GM12865 (cell line): ENCODE data around the gene RPH3AL.
A peak's percentile ranks its signal among the peaks of the same experiment; 100 is the strongest.

Source experiments
- DNase-seq: peaks from one replicate; pipeline ENCODE4 v3.0.0; 2010; ENCODE audit warnings: low read depth
- H3K4me3 ChIP-seq: 2 replicates; pipeline ENCODE4 v1.5.1; 2011; ENCODE audit warnings: mild to moderate bottlenecking, low read depth, low read length, control low read depth
- CTCF ChIP-seq: IDR thresholded peaks from 2 replicates; pipeline ENCODE4 v1.5.1; 2011; ENCODE audit warnings: low read length, control low read depth, low read depth, inconsistent platforms; ENCODE audit not compliant: insufficient read depth; ENCODE audit errors: missing control alignments

Gene RPH3AL

GRCh38 chr17:313231-313630 is 39.4 kb downstream of the RPH3AL start:
- no peak for DNase-seq
- H3K4me3 ChIP-seq: no peak overlapping the region
- no peak for TF ChIP-seq CTCF

DNA sequence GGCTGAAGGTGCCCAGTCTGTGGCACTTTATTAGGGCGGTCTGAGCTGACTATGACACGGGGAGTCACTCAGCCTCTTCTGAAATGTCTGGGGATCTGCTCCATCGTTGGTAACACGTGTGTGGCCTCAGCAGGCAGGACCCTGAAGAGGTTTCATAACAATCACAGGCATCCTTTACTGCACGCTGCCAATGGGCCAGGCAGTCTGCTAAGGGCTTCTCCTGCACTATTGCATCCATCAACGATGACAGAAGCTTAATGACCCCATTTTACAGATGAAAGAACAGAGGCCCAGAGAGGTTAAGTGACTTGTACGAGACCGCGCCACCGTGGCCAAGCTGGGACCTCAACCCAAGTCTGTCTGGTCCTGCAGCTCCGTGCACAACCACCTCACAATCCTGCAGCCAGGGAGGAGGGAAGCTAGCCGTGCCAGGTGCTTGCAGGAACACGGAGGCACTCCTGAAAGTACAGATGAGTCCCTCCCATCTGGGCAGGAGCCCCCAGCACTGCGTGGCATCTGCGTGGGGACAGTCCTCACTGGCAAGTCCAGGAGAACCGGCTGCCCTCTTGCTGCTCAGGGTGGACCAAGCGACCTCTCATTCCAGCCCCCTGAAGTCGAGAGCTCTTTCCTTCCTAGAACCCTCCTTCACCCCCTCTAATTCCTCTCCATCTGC is 40.0 kb downstream of the RPH3AL start:
- no peak overlapping the region for H3K4me3 ChIP-seq
- DNase-seq: no peak
- no peak for TF ChIP-seq CTCF

- no peak for DNase-seq
- no peak overlapping the region for H3K4me3 ChIP-seq
- no peak for TF ChIP-seq CTCF
These were observed 41.4 kb downstream of the RPH3AL start for GRCh38 chr17:311119-311782.

DNA sequence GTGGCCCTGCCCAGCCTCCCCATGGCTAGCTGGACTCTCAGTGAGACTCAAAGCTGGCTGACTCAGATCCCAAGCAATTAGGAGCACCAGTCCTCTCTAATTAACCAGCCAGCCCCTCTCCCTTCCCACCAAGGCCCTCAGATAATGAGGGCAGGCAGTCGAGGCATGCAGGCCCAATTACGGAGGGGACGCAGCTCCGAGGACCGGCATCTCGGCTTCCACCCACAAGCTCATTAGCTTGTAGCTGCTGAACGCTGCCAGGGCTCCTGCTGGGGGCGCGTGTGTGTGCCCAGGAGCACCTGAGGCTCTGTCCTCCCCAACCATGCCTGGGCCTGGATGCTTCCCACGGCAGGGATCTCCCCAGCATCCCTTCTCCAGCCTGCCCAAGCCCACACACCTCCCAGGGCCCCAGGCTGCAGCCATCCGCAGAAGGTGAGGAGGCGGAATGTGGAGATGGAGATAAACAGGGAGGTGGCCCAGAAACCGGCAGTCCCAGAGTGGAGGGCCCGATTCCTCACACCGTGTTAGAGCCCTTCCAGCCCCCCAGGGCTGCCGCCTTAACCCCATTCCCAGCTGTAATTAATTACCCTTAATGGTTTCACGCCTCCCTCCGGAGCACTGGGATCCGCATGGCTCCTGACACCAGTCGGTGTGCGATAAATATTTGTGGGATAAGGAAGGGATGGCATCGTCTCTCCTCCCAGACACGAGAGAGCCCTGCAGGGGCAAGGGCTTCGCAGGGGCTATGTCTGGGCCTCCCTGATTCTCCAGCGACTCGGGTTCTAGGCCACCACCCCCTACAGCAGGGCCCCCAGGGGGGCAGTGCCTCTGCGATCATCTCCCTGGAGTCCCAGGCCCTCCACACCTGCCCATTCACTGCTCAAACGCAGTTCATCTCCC is 42.2 kb downstream of the RPH3AL start:
- DNase-seq: no peak

DNA sequence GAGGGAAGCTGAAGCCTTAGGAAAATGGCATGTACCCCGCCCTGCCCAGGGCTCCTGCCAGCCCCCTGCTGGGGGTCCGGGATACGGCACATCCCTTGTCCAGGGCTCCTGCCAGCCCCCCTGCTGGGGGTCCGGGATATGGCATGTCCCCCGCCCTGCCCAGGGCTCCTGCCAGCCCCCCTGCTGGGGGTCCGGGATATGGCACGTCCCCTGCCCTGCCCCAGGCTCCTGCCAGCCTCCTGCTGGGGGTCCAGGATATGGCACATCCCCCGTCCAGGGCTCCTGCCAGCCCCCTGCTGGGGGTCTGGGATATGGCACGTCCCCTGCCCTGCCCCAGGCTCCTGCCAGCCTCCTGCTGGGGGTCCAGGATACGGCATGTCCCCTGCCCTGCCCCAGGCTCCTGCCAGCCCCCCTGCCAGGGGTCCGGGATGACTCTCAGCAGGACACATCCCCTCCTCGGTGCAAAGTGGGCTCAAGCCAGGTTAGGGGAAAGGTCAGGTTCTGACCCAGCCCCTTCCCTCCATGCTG is 43.2 kb downstream of the RPH3AL start:
- no peak overlapping the region for H3K4me3 ChIP-seq
- peak; percentile 61 for TF ChIP-seq CTCF
- peak; percentile 71 for DNase-seq

More for the DNA sequence above, 42.2 kb downstream of the RPH3AL start:
- TF ChIP-seq CTCF: no peak
- no peak overlapping the region for H3K4me3 ChIP-seq

DNA sequence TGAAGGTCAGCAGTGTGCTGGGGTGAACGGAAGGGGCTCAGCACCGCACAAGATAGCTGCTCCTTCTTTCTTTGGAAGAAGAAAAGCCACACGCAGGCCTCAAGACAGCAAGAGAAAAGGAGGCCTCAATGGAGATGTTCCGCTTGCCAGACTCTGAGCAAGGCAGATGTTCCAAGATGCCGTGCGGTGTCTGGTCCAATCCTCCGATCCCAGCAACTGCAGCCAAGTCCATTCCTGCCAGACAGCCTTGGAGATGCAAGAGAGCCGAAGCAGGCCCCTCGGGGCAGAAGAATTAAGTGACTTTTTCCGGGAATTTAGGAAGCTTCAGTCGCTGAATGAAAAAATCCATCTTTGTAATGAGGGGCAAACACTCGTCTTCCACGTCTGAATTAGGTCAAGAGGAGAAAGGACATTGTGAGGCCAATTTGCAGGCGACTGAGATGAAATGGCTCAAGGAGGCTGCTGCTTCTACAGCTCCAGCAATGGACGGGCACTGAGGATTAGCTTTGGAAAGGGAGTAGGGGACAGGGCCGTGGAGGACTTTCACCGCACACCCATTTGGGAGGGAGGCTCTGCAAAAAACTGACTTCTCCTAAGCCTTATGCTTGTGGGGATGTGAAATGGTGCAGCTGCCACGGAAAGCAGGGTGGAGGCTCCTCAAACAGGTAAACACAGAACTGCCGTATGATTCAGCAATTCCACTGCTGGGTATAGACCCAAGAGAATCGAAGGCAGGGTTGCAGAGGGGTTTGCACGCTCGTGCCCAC is 44.7 kb downstream of the RPH3AL start:
- DNase-seq: no peak
- TF ChIP-seq CTCF: no peak
- H3K4me3 ChIP-seq: no peak overlapping the region
